Esophagus mucosa (tissue), 1 donor: ENCODE results near the gene OR52E8. TPM values are rescaled to one million over a fixed set of nuclear protein-coding genes. Genes with fewer than 3 reads are reported as not detected.
A peak's percentile ranks its signal among the peaks of the same experiment; 100 is the strongest.

Source experiments
- ATAC-seq: fragments of 200-7000 bp; cut with Tn5 transposase; one replicate; pipeline ENCODE4 v1.9.1; 2020
- total RNA-seq: library from RNA; stranded (reverse); gene quantifications from one replicate; pipeline ENCODE4 v1.2.4, GENCODE V29; 2023
- donor health status: DM: yes; HTN: yes; CAD: no.

The OR52E8 gene
- total RNA-seq = not detected

DNA sequence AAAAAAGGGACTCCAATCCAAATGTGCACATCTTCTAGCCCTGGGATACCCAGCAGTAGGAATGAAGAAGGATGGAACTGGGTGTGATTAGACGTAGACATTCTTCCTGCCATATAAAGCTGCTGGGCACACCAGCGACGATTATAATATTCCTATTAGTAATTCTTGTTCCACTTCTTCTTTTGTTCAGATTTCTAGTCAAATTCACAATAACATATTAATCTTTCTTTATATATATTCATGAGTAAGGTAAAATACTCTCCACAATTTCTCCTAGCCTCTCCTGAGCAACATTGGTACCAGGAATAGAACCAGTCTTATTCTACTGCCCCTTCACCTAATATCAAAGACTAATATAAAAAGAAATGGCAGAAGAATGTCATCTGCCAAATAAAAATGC is at the start of gene OR52E8:
Gene OR52E8 (minus strand): TSS at position 101 of the 400 bp plus-strand sequence. CDS start 0 bp downstream, at position 101.
- no peak for ATAC-seq

DNA sequence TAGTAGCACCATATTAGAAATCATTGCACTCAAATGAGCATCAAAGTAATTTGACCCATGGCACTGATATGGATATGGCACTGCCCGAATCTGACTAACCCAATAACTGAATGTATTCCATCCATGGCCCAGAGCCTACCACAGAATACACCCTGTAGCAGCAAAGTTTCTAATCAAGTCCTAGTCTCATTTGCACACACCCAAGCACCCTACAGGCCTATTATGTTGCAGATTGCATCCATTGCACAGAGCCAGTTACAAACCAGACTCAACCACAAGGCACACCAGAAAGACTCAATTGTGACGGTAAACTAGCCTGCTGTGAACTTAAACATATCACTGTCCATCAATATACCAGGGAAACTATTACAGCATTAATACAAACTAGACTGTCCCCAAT is 42.0 kb upstream of the OR52E8 start:
- no peak for ATAC-seq

DNA sequence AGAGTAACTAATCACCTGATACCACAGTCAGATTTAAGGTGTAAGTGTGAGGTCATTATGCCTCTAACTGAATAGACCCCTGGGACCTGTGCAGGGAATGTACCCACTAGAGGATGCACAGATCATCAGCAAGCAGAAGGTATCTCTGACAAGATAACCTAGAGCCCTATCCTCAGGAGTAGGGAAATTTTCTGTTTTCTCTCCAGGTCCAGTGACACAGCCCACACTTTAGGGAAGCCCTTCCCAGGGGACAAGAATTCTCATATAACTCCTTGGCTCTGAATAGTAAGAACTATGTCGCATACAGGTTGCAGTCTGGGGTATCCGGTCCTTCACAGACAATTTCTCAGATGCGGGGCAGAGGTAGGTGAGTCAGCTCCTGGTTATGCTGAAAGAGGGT is 35.4 kb upstream of the OR52E8 start, which contains the start of gene OR52E5:
Gene OR52E5 (plus strand): TSS at position 301 of the 400 bp plus-strand sequence. CDS start 7,569 bp downstream, outside the sequence.
- ATAC-seq = no peak

DNA sequence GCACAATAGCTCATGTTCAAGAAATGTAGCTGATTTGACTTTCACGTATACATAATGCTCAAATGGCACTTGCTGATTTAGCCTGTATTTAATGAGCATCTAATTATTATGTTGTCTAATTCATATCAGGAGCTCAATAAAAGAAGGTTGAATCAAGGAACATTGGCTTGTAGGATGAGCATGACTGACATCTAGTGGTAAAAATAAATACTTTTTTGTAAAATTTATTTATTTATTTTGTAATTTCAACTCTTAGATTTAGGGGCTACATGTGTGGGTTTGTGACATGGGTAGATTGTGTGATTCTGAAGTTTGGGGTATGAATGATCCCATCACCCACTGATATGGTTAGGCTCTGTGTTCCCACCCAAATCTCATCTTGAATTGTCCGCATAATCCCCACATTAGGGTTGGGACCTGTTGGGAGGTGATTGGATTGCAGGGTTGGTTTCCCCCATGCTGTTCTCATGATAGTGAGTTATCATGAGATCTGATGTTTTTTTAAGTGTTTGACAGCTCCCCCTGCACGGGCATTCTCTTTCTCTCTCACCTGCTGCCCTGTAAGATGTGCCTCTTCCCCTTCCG is 33.8 kb upstream of the OR52E8 start:
- no peak for ATAC-seq

DNA sequence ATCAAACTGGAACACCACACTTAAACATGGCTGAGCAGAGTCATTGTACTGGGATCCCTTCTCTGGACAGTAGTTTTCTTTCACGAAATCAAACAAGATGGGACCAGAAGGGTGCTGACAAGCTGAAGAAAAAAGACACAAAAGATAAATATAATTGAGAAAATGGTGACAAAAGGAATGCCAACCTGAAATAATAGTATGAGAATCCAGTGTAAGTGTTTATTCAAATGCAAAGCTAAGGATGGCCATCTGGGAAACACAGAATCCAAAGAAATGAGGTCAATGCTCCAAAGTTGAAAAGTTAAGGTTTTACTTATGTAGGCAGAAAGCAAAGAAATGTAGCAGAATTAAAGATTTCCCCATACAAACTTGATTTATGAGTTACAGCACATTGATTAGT is 30.2 kb upstream of the OR52E8 start:
- no peak for ATAC-seq

DNA sequence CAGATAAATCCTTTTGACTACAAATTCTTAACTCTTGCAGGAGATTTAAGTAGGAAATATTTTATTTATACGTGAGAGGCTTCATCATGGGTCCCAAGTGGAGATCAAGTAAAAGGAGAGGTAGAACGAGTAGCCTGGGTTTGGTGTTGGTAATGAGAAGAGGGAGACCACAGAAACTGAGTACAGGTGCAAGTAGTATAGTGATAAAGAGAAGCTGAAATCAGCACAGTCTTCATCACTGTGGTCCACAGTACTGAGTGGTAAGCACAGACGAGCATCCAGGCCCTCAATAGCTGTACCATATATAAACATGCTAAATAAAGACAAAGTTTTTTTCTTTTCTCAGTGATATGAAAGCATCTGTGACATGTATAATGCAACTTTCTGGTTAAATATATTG is 29.7 kb upstream of the OR52E8 start:
- ATAC-seq = no peak

DNA sequence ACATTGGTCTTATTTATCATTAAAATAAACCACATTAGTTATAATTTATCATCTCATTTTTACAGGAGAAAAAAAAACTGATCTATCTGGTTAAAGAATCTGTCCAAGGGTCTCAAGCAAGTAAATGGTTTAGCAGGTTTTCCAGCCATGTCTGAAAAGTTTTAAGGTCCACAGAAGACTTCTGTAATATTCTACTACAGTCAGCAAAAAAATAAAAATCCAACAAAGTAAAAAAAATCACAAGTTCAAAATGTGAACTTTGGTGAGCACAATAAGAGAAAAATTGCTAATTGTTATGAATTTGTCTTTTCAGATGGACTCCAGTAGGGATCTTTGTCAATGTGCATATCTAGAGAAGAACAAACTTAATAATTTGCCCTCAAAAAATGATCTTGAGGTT is 24.3 kb upstream of the OR52E8 start:
- ATAC-seq = no peak

DNA sequence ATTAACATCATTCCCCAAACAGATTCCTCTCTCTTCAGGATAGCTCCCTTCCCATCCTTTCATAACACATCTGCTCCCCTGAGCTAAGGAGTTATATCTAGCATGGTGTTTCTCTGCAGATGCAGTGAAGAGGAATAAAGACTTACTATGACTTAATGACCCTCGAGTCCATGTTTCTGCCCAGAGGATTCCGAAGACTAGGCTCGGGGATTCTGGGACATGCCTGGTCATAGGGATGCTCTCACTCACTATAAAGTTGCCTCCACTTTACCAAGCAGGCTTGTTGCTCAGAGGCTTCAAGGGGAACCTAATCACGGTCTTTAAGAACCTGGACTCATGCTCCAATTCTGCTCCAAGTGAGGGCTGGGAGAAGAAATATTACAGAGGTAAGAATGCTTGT is 22.8 kb upstream of the OR52E8 start, which contains the start of gene OR52E4:
Gene OR52E4 (plus strand): TSS at position 301 of the 400 bp plus-strand sequence. CDS start 3,664 bp downstream, outside the sequence.
- no peak for ATAC-seq

DNA sequence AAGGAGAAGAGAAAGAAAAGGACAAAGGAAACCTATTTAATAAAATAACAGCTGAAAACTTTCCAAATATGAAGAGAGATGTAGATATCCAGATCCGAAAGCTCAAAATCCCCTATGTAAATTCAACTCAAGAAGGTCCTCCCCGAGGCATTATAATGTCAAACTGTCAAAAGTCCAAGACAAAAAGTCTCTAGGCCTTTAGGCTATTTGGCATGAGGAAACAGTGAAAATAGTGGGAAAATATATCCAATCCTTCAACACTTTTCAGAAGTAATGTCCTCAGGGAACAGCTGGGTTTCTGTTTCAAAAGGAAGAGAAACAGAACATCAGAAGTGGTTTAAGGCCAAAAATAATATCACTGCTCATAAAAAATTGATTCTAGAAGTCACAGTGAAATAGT is 21.1 kb upstream of the OR52E8 start:
- ATAC-seq = no peak

DNA sequence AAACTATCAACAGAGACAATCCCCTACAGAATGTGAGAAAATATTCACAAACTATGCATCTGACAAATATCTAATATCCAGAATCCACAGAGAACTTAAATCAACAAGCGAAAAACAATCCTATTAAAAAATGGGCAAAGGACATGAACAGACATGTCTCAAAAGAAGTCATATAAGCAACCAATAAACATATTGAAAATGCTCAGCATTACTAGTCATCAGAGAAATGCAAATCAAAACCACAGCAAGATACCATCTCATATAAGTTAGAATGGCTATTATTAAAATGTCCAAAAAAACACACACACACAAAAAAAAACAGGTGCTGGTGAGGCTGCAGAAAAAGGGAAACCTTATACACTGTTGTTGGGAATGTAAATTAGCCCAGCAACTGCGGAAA is 8.3 kb upstream of the OR52E8 start:
- ATAC-seq = no peak

DNA sequence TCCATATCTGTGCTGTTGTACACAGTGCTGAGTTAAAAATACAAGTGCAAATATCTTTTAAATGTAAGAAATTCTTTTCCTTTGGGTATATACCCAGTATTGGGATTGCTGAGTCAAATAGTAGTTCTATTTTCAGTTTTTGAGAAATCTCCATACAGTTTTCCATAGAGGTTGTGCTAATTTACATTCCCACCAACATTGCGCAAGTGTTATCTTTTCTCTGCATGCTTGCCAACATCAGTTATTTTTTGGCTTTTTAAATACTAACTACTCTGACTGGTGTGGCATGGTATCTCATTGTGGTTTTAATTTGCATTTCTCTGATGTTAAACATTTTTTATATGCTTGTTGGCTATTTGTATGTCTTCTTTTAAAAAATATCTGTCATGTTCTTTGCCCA is 6.5 kb downstream of the OR52E8 start:
- ATAC-seq = no peak

DNA sequence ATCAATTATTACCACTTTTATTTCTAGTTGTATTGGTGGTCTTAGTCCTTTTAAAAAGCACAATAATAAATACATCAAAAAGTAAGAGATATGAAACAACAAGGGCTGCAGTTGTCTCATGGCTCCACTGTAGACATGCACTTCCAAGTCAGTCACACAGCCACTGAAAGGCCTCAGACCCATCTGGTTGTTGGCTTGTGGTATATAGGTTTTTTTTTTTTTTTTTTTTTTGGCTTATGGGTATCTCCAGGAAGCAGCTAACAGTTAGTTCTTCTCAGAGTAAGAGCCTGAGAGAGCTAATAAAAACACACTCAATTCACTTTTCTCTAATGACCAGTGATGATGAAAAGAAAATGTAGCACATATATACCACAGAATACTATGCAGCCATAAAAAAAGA is 9.8 kb downstream of the OR52E8 start:
- ATAC-seq = no peak

DNA sequence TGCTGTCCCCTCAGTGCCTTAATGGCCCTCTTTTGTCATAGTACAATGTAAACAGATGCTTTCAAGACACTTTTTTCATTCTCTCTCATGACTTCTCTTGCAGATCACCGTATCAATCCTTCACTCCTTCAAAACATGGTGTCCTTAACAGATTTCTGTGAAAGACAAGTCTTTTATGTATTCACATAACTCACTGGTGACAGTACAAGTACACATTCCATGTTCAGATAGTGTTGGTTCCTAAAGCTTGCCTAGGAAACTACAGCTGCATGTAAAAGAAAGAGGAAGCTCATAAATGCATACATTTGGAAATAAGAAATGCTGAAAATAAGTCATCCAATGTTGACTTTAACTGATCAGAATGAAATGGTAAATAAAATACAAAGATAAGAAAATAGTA is 10.8 kb downstream of the OR52E8 start:
- ATAC-seq = no peak

DNA sequence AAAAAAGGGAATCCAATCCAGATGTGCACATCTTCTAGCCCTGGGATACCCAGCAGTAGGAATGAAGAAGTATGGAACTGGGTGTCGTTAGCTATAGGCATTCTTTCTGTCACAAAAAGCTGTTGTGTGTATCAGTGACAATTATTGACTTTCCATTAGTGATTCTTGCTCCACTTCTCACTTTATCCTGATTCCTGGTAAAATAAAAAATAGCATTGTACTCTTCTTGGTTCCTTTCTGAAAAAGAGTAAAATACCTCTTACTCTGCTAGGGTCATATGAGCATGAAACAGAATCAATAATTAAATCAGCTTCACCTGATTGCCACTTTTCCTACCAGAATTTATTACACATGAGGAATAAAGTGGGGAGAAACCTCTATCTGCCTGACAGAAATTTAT is 15.7 kb downstream of the OR52E8 start, which contains the start of gene OR52E6:
Gene OR52E6 (minus strand): TSS at position 101 of the 400 bp plus-strand sequence. CDS start 0 bp downstream, at position 101.
- ATAC-seq = no peak

DNA sequence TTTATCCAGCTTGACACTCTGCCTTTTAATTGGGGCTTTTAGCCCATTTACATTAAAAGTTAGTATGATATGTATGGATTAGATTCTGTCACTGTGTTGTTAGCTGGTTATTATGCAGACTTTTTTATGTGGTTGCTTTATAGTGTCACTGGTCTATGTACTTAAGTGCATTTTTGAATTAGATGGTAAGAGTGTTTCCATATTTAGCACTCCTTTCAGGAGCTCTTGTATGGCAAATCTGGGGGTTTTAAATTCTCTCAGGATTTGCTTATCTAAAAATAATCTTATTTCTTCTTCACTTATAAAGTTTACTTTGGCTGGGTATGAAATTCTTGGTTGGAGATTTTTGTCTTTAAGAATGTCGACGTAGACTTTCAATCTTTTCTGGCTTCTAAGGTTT is 19.8 kb downstream of the OR52E8 start:
- ATAC-seq = no peak

DNA sequence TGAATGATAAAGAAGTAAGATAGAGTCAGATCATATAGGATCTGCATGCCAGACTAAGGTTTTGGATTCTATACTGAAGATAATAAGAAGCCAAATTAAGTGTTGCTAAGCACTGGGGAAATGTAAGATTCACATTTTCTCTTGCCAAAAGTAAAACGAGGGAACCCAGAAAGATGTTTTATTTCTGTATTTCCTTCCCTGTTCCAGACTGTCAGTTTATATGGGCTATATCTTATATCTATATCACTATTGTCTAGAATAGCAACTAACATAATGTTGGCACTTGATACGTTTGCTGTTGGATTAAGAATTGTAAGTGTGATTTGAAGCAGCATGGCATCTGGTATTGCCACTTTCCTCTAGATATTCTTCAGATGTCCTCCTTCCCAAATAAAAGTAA is 24.0 kb downstream of the OR52E8 start:
- ATAC-seq = no peak

DNA sequence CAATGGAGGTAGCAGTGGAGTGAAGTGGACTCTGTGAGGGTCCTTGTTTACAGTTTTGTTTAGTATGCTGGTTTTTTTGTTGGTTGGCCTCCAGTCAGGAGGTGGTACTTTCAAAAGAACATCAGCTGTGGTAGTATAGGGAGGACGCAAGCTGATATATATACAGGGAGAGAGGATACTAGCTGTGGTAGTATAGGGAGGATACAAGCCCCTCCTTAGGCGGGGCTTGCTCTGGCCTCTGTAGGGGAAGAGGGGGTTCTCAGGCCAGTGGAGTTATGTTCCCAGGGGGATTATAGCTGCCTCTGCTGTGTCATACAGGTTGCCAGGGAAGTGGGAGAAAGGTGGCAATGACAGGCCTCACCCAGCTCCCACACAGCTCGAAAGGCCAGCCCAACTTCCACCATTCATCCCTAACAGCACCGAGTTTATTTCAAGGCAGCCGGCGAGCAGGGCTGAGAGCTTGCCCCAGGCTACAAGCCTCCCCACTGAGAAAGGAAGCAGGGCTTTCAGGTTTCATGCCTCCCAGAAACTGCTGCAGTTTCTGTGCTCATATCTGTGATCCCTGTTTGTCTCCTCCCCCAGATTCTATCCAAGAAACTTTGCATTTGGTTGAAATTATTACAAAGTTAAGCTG is 26.2 kb downstream of the OR52E8 start:
- ATAC-seq = no peak

DNA sequence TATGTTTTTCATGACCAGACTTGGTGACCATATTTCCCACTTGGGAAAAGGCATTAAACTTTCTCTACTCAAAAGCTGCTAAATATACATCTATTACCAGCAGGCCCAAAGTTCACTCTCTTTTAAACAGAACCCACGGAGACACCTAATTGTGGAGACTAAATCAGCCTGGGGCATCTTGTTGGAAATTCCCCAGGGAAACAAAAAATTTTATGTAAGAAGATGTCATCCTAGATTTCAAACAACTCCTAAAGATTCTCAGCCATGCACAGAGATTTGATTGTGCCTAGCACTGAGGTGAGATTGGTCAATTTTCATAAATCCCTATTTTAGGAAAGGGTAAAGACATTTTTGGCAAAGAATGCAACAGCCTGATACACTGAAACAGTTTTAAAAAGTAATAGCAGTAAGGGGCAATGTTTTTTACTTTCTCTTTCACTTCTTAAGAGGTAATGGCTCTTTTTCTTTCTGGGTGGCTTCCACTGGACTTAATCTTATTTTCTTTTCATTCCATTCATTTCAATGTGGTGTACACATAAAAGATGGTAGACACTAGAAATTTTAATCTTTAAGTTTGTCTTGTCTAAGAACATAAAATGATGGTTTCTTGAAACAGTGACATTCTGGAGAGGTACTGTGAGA is 39.1 kb downstream of the OR52E8 start:
- ATAC-seq = no peak

DNA sequence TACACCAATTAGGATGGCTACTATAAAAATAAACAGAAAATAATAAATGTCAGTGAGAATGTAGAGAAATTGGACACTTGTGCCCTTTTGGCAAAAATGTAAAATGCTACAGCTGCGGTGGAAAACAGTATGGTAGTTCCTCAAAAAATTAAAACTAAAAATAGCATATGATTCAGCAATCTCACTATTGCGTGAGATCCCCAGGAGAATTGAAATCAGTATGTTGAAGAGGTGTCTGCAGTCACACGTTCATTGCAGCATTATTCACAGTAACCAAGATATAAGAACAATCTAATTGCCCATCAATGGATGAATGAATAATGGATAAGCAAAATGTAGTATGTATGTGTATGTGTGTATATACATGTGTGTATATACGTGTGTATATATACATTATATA is 42.0 kb downstream of the OR52E8 start:
- no peak for ATAC-seq

DNA sequence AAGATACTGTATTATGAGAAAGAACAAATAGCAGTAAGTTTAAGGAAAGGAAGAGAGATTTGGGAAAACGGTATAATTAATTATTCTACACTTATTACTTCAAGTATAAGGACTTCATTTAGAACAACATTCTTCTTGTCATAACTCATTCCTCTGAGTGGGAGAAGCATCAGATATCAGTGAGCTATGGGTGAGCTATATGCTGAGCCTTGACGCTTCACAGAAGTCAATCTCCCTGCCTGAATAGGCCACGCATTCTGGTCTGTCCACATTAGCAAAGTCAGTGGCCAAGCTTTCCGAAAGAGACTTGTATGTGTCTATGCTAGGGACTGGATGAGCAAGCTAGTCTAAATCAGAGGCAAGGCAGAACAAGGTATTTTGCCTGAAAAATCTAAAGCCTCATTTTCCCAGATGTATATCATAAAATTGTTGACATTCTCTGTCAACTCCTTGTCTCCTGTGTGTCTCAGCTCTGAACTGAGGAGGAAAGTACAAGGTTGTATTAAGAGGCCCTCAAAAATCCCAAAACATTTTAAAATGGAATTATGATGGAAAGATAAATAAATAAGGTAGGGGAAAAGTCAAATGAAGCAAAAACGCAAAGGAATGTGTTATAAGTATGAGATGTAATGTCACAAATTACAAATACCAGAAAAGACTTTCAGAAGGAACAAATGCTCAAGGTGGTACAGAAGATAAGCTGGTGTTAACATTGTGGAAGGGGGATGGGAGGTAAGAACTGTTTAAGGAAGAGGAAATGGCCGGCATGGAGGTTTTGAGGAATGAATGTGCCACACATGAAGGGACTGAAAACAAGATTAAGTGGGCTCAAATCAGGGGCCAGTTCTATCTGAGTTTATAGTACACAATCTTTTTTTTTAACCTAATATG is 47.3 kb downstream of the OR52E8 start:
- no peak for ATAC-seq

DNA sequence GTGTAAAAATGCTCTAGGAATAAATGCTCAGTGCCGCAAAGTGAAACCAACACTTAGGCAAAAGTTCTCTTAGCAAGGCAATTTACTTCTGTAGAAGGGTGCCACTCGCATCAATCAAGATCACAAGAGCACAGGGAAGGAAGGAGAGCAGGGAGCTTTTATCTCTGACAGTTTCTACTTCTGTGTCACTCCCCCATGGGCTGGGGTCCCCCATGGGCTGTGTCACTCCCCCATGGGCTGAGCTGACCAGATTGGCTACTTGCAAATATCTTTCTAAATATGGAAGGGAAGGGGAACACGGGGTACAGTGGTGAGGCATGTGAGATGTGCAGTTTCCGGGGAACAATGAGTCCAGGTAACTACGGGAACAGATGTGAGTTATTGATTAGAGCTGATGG is 48.4 kb downstream of the OR52E8 start:
- ATAC-seq = no peak

DNA sequence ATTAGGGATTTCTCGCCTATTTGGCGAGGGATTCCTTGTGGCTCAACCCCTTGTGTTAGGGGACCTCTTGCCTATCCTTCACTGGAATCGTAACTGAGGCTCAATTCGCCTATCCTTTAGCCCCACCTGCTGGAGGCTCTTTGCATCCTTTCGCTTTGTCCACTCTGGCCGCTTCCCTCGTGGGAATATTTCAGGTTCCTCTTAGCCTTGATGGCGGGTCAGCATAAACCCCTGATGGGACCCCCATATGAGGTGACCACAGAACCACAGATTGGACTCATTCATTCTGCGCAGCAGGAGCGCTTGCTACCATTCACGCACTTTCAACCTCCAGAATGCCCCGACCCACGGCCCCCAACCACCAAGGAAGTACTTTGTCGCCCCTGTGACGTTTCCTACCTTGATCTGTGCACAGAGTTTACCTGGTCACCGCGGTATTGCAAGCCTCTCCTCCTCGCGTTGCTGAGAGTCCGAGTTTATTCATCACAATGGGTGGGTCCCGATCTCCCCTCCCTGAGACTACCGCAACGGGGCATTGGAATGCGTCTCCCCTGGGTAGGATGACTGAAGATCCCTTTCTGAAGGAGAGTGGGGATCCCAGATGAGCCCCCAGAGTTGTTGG is 48.9 kb downstream of the OR52E8 start, which contains the start of gene OR52N2:
Gene OR52N2 (plus strand): TSS at position 425 of the 622 bp plus-strand sequence. CDS start 11,412 bp downstream, outside the sequence.
- ATAC-seq = peak; percentile 84
